Astrocyte of the spinal cord (primary cell): ENCODE measurements around the gene ATP8B4.

Experiments
- DNase-seq: peaks from one replicate; pipeline ENCODE4 v3.0.0; 2011; ENCODE audit warnings: low read depth, low spot score
- H3K4me3 ChIP-seq: 2 replicates; pipeline ENCODE4 v1.5.1; 2011; ENCODE audit warnings: low read depth, mild to moderate bottlenecking, low read length, moderate library complexity
- in situ Hi-C: cut with HindIII; loops from 2 replicates; pipeline ENCODE4 v1.10.0; 2017; ENCODE audit warnings: low sequenced_read_pairs
- TF ChIP-seq, protein P1 (sequence below): IDR thresholded peaks from 2 replicates; pipeline ENCODE4 v1.5.1; 2012; ENCODE audit warnings: low read depth, mild to moderate bottlenecking, low read length, inconsistent platforms

ATP8B4 gene

DNA sequence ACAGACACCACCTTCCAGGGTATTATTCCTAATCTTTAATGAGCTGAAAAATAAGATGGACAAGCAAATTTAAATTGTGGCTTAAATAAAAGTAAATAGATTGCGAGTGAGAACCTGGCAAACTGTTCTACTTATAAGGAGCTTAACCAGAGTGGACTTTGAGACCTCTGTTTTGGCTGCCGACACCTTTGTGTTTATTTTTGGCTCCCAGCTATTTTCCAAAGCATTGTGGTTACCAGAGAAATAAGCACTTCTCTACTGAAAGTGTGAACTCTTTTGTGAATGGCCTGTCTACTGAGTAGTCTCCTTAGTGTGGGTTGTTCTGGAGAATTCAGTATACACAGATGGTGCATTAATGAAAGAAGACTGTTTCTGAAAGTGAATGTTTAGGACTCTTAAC lies 109.4 kb downstream of the ATP8B4 start:
- no peak for DNase-seq
- in situ Hi-C loops: no loop called here

DNA sequence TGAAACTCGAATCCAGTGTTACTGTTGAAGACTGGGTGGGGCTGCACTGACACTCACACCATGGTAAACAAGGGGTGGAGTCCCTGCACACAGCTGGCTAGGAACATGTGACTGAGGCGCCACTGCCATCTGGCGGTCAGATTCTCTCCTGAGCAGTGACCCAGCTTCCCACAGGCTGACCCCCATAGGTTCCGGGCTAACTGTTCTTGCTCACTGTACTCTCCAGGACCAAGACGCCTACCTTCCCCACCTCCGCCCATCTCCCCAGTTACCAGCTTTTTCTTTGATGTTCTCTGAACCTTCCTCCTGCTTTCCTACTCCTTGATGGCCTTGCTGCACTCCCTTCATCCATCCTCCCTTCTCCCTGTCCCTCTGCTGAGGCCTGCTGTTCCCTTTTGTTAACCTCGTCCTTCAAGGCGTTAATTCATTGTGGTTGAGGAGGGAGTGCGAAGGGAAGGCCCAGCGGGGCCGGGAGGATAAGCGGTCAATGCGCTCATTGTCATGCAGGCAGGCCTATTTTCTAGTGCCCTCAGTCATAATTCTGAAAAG lies 115.2 kb downstream of the ATP8B4 start:
- peak; percentile 83 for DNase-seq
- no peak overlapping the region for H3K4me3 ChIP-seq
- TF ChIP-seq, protein P1, sequence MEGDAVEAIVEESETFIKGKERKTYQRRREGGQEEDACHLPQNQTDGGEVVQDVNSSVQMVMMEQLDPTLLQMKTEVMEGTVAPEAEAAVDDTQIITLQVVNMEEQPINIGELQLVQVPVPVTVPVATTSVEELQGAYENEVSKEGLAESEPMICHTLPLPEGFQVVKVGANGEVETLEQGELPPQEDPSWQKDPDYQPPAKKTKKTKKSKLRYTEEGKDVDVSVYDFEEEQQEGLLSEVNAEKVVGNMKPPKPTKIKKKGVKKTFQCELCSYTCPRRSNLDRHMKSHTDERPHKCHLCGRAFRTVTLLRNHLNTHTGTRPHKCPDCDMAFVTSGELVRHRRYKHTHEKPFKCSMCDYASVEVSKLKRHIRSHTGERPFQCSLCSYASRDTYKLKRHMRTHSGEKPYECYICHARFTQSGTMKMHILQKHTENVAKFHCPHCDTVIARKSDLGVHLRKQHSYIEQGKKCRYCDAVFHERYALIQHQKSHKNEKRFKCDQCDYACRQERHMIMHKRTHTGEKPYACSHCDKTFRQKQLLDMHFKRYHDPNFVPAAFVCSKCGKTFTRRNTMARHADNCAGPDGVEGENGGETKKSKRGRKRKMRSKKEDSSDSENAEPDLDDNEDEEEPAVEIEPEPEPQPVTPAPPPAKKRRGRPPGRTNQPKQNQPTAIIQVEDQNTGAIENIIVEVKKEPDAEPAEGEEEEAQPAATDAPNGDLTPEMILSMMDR: peak; percentile 84
- in situ Hi-C loops: no loop called here

More for the DNA sequence above, 109.4 kb downstream of the ATP8B4 start:
- TF ChIP-seq, protein P1: no peak
- no peak overlapping the region for H3K4me3 ChIP-seq

DNA sequence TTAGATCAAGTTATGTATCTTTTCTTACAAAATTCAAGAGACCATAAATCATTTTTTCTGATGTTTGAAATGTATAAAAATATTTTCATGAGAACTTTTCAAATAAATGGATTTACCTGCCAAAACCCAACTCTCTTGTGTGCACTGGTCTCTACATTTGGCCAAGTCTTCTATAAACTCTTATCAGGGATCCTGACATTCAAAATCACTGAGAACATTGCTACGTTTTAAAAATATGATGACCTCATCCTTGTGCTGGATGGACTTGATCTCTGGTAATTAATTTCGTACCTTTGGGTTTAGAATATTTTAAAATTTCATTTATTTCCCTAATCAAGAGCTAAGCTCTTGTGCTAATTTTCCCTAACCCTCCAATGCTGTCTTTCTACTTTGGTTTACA lies 127.4 kb downstream of the ATP8B4 start:
- no peak for DNase-seq
- H3K4me3 ChIP-seq: no peak overlapping the region
- in situ Hi-C loops: no loop called here
- TF ChIP-seq, protein P1: no peak

DNA sequence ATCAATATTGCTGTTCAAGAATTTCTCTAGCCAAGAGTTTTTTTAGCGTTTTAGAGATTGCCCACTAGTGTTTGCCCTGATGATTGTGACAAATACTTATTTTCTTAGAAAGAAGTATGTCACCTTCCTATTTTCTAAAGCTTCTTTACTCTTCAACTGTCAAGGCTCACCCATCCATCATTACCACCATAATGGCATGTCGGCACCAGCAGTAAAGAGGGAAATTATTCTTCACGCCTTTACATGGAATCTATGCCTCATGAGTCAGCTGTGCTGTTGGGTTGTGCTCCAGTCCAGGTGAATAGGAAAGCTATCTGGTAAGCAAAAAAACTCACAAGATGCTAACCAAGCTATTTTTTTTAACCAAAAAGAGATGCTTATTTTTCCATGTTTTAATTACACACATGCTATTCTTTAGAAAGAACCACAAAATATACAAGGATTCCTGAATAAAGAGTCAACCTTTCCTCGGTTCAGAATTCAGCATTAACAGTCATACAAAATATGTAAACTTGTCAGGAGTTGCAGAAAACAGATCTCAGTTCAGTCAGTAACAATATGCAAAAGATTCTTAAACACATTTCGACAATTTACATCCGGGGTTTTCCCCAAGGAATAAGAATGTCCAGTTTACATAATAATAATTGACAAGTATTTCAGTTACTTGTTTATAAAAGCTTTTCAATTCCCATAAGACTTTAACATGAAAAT lies 128.0 kb downstream of the ATP8B4 start:
- TF ChIP-seq, protein P1: no peak
- no peak overlapping the region for H3K4me3 ChIP-seq
- in situ Hi-C loops: no loop called here
- DNase-seq: no peak

DNA sequence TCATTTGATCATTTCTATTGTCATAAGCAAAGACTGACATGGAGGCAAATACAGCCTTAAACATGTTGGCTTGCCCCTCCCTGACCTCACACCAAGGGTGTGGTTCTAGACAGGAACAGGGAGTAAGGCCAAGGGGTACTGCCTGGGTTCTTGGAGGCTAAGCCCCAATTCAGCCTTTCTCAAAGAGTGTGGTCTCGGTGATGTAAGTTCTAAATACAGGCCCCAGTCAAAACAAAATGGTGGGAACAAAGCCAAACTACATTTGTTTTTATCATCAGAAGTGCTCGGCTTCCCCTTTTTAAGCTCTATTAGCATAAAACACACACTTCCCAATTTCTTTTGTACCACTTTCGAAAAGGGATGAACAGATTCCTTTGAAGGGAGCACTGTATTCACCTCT lies 129.5 kb downstream of the ATP8B4 start:
- DNase-seq: no peak
- in situ Hi-C loops: no loop called here
- TF ChIP-seq, protein P1: no peak
- no peak overlapping the region for H3K4me3 ChIP-seq

DNA sequence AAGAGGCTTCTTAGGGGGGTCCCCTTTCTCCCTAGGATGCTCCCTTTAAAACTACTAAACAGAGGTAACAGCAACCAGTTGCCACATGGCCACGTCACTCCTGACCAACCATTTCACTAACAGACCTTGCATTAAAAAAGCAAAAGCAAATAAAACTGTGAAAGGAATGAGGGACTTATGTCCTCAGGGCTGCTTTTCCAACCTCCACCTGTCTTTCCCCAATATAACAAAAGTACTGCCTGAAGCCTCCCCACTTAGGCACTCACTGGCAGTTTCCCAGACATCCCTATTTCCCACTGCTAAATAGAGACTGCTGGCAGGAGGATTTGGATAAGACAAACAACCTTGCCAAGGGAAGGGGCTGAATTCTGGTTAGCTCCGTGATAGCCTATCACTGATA lies 130.3 kb downstream of the ATP8B4 start:
- no peak overlapping the region for H3K4me3 ChIP-seq
- no peak for DNase-seq
- TF ChIP-seq, protein P1: no peak
- in situ Hi-C loops: no loop called here
